GM21423 (cell line): Measurements from ENCODE around the gene ADRA2B.

Experiments
- ATAC-seq: cut with Tn5 transposase; IDR thresholded peaks from one replicate; pipeline ENCODE4 v1.9.1; 2021; ENCODE audit warnings: mild to moderate bottlenecking, moderate library complexity; ENCODE audit not compliant: unreplicated experiment

Gene ADRA2B

GRCh38 chr2:96106991-96107707, 9.2 kb downstream of the ADRA2B start:
- ATAC-seq = no peak

GRCh38 chr2:96105994-96106715, 10.2 kb downstream of the ADRA2B start:
- no peak for ATAC-seq

GRCh38 chr2:96105152-96105915, 11.0 kb downstream of the ADRA2B start:
- ATAC-seq = no peak

GRCh38 chr2:96104487-96104861, 11.9 kb downstream of the ADRA2B start:
- no peak for ATAC-seq

GRCh38 chr2:96103761-96104486, 12.4 kb downstream of the ADRA2B start:
- no peak for ATAC-seq

GRCh38 chr2:96103187-96103601, 13.2 kb downstream of the ADRA2B start:
- no peak for ATAC-seq

GRCh38 chr2:96102596-96103186, 13.7 kb downstream of the ADRA2B start:
- ATAC-seq = no peak

GRCh38 chr2:96100893-96101304, 15.5 kb downstream of the ADRA2B start:
- ATAC-seq = no peak

GRCh38 chr2:96099861-96100798, 16.2 kb downstream of the ADRA2B start:
- no peak for ATAC-seq

- ATAC-seq = no peak
Measured at GRCh38 chr2:96098900-96099590, 17.3 kb downstream of the ADRA2B start.

- ATAC-seq = no peak
Measured at GRCh38 chr2:96097951-96098823, 18.2 kb downstream of the ADRA2B start.

GRCh38 chr2:96097441-96097840, 18.9 kb downstream of the ADRA2B start:
- no peak for ATAC-seq

- ATAC-seq = no peak
Measured at GRCh38 chr2:96095116-96095636, 21.2 kb downstream of the ADRA2B start.

GRCh38 chr2:96093528-96093927, 22.8 kb downstream of the ADRA2B start:
- no peak for ATAC-seq

- ATAC-seq = no peak
Measured at GRCh38 chr2:96092951-96093350, 23.4 kb downstream of the ADRA2B start.

GRCh38 chr2:96092573-96092877, 23.8 kb downstream of the ADRA2B start:
- no peak for ATAC-seq

GRCh38 chr2:96091711-96092572, 24.4 kb downstream of the ADRA2B start:
- ATAC-seq = no peak
